Nephron (organoid): ENCODE results near the gene ATP8A2.
A peak's percentile ranks its signal among the peaks of the same experiment; 100 is the strongest.

Experiments
- H3K27ac Mint-ChIP-seq, 3 experiments: 2 replicates each; pipeline ENCODE4 v1.8.0; 2020; ENCODE audit warnings: mixed read lengths in 3 of 3, mild to moderate bottlenecking in 2 of 3, moderate library complexity in 1 of 3
- H3K27me3 Mint-ChIP-seq: 2 replicates; pipeline ENCODE4 v1.8.0; 2021; ENCODE audit warnings: low read depth, mild to moderate bottlenecking, moderate library complexity, mixed read lengths
- H3K36me3 Mint-ChIP-seq: 2 replicates; pipeline ENCODE4 v1.8.0; 2020; ENCODE audit warnings: low read depth, mixed read lengths
- H3K4me1 Mint-ChIP-seq: 2 replicates; pipeline ENCODE4 v1.8.0; 2020; ENCODE audit warnings: mixed read lengths
- H3K4me3 Mint-ChIP-seq, 3 experiments: 2 replicates each; pipeline ENCODE4 v1.8.0; 2020; ENCODE audit warnings: mild to moderate bottlenecking in 3 of 3, mixed read lengths in 3 of 3, moderate library complexity in 2 of 3
- H3K9me3 Mint-ChIP-seq: 2 replicates; pipeline ENCODE4 v1.8.0; 2020; ENCODE audit warnings: mixed read lengths
- CTCF ChIP-seq, 3 experiments: fragments of 200-600 bp; sonication (generic); IDR thresholded peaks; one replicate each; pipeline ENCODE4 v1.5.0; 2021; ENCODE audit warnings: antibody characterized with exemption in 3 of 3; ENCODE audit not compliant: unreplicated experiment in 3 of 3

ATP8A2 gene

GRCh38 chr13:25906191-25906661, 534.5 kb downstream of the ATP8A2 start:
- no peaks in the 10 kb centered on the region for H3K36me3 Mint-ChIP-seq
- H3K4me1 Mint-ChIP-seq, result peaks cover 26% of the 10 kb centered on the region
- H3K27ac Mint-ChIP-seq, result no peak overlapping the region
- H3K4me3 Mint-ChIP-seq, result no peak overlapping the region
- no peak for TF ChIP-seq CTCF (IDR thresholded peaks at IDR 0.05; ENCODE audit: unreplicated experiment in 3 of 3)
- no peaks in the 10 kb centered on the region for H3K27me3 Mint-ChIP-seq
- no peaks in the 10 kb centered on the region for H3K9me3 Mint-ChIP-seq

- Mint-ChIP-seq H3K4me3 (no peak overlapping the region), H3K4me1 (peaks cover 38% of the 10 kb centered on the region), H3K27me3 (no peaks in the 10 kb centered on the region), H3K27ac (peak overlapping the region; percentile 72 to 80 (median 76)), H3K36me3 (no peaks in the 10 kb centered on the region), H3K9me3 (no peaks in the 10 kb centered on the region)
- TF ChIP-seq CTCF (IDR thresholded peaks at IDR 0.05; ENCODE audit: unreplicated experiment in 3 of 3), result no peak
Observed at GRCh38 chr13:25908366-25908765, 536.6 kb downstream of the ATP8A2 start.

GRCh38 chr13:25910243-25910642, 538.5 kb downstream of the ATP8A2 start:
- no peak for TF ChIP-seq CTCF (IDR thresholded peaks at IDR 0.05; ENCODE audit: unreplicated experiment in 3 of 3)
- Mint-ChIP-seq H3K27ac (no peak overlapping the region), H3K9me3 (no peaks in the 10 kb centered on the region), H3K4me1 (peaks cover 45% of the 10 kb centered on the region), H3K27me3 (no peaks in the 10 kb centered on the region), H3K4me3 (no peak overlapping the region), H3K36me3 (no peaks in the 10 kb centered on the region)

GRCh38 chr13:25910991-25911419, 539.2 kb downstream of the ATP8A2 start:
- no peak overlapping the region for H3K27ac Mint-ChIP-seq
- no peaks in the 10 kb centered on the region for H3K9me3 Mint-ChIP-seq
- no peak for TF ChIP-seq CTCF (IDR thresholded peaks at IDR 0.05; ENCODE audit: unreplicated experiment in 3 of 3)
- H3K4me1 Mint-ChIP-seq, result peaks cover 48% of the 10 kb centered on the region
- no peaks in the 10 kb centered on the region for H3K36me3 Mint-ChIP-seq
- no peaks in the 10 kb centered on the region for H3K27me3 Mint-ChIP-seq
- no peak overlapping the region for H3K4me3 Mint-ChIP-seq

- Mint-ChIP-seq H3K27ac (no peak overlapping the region), H3K4me3 (no peak overlapping the region), H3K27me3 (no peaks in the 10 kb centered on the region), H3K9me3 (no peaks in the 10 kb centered on the region), H3K4me1 (peaks cover 62% of the 10 kb centered on the region), H3K36me3 (no peaks in the 10 kb centered on the region)
- TF ChIP-seq CTCF (IDR thresholded peaks at IDR 0.05; ENCODE audit: unreplicated experiment in 3 of 3), result no peak
Observed at GRCh38 chr13:25912961-25913360, 541.2 kb downstream of the ATP8A2 start.

GRCh38 chr13:25915840-25916518, 544.2 kb downstream of the ATP8A2 start:
- Mint-ChIP-seq H3K36me3 (no peaks in the 10 kb centered on the region), H3K27ac (no peak overlapping the region), H3K9me3 (no peaks in the 10 kb centered on the region), H3K27me3 (no peaks in the 10 kb centered on the region), H3K4me3 (no peak overlapping the region), H3K4me1 (peaks cover 39% of the 10 kb centered on the region)
- TF ChIP-seq CTCF (IDR thresholded peaks at IDR 0.05; ENCODE audit: unreplicated experiment in 3 of 3), result no peak
